DMS53 (cell line): ENCODE data around the gene AGER.
"Not testable (repeated sequence)": the region's sequence is repeated elsewhere in the genome, so short reads cannot be mapped to it uniquely, and the experiment has no call there.

Experiments
- DNase-seq: peaks from one replicate; lab custom pipeline; 2025; lab: John Stamatoyannopoulos, UW

AGER gene

DNA sequence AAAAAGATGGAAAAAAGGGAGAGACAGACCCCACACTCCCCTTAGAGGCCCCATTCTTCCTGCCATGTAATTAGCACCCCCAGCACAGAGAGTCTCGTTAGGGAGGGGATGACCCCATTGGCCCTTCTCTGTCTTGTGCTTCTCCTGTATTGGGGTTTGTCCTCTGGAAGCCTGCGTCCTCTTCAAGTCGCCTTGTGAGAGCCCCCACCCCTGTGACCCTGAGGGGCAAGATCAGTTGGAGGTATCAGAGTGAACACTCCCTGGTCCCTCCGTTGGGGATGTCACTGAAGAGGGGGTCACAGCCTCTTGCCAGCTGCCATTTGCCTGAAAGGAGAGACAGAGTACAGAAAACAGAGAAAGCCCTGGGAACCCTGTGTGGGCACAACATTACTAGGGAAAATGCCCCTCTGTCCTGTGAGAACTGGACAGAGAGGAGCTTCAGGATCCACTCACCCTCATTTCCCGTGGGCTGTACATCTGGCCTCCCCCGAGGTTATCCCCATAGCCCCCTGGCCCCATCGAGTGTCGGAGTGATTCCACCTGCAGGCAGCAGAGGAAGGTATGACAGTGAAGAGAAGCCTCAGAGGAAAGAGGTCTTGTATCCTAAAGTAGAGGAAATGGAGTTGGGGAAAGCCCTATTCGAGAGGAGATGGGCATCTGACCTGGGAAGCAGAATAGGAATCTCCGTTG is 2.2 kb upstream of the AGER start:
- DNase-seq: not testable (repeated sequence)

DNA sequence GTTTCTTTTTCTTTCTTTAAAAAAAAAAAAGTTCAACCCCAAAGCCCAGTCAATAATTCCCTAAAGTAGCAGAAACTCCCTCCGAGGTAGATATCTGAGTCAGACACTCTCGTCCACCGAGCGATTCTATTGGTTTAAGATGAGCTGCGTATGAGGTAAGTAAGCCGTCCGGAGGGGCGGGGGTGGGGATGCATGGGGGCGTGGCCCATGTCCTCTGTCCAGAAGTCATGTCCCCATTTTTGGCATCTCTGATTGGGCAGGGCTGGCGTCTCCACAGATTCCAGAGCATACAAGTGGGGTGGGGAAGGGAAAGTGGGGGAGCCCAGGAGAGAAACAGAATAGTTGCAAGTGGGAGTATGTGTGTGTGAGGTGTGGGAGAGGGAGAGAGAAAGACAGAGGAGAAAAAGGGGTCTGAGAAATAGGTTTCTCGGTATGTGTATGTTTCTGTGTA is 1.7 kb upstream of the AGER start:
- peak; percentile 58 for DNase-seq

DNA sequence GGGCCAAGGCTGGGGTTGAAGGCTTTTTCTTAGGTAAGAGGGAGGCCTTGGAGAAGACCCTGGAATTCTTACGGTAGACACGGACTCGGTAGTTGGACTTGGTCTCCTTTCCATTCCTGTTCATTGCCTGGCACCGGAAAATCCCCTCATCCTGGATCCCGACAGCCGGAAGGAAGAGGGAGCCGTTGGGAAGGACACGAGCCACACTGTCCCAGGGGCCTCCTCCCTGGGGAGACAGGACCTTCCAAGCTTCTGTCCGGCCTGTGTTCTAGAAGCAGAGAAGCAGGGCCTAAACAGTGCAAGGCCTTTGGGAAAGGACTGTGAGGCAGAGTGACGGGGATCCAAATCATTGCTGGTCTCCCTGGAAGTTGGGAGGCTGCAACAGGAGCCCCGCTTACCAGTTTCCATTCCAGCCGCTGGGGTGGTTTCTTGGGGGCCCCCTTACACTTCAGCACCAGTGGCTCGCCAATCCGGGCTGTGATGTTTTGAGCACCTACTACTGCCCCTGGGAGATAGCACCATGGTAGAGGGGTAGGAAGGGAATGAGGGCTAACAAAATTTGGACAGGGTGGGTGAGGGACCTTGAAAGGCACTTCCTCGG is 470 bp downstream of the AGER start:
- DNase-seq: no peak

DNA sequence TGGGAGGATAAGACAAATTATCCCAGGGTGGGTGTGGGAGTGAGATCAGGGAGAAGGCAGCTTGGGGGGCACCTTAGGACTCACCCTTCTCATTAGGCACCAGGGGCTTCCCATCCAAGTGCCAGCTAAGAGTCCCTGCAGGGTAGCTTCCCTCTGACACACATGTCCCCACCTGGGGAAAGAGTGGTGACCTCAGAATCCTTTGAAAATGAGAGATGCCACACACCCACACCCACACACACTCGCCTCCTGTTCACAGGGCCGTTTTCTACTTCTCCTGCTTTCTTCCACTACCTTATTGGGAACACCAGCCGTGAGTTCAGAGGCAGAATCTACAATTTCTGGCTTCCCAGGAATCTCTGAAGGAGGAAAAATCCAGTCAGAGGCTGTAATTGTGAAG is 1.0 kb downstream of the AGER start:
- no peak for DNase-seq

DNA sequence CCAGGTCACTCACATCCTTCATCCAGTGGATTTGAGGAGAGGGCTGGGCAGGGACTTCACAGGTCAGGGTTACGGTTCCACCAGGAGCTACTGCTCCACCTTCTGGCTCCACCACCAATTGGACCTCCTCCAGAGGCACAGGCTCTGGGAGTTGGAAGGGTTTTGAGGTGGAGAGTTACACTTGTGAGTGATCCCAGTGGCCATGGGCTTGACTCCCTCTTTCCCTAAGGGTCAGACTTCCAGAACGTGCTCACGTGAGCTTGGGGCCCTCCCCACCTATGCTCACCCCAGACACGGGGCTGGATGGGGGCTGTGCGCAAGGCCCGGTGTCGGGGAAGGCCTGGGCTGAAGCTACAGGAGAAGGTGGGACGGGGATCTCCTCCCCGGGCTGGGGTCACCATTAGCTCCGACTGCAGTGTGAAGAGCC is 1.5 kb downstream of the AGER start:
- DNase-seq: no peak

DNA sequence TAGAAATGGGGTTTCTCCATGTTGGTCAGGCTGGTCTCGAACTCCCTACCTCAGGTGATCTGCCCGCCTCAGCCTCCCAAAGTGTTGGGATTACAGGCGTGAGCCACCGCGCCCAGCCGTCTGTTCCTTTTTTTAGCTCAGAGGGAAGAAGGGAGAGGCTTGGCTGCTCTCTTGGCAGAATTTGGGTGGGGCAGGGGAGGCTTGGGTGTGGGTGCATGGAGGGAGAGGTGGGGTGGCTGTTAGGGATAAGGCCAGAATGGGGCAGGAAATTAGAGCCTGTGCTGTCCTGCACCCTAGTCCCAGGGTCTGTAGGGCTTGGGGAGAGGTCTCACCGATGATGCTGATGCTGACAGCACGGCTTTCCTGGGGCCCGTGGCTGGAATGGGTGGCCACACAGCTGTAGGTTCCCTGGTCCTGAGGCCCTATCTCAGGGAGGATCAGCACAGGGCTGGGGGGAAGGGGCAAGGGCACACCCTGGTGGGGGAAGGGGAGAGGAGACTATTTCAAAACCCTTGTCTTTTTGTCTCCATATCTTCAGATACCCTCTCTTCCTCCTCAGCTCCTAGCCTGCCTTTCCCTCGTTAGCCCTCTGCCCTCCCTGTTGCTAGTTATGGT is 2.0 kb downstream of the AGER start:
- DNase-seq: no peak

DNA sequence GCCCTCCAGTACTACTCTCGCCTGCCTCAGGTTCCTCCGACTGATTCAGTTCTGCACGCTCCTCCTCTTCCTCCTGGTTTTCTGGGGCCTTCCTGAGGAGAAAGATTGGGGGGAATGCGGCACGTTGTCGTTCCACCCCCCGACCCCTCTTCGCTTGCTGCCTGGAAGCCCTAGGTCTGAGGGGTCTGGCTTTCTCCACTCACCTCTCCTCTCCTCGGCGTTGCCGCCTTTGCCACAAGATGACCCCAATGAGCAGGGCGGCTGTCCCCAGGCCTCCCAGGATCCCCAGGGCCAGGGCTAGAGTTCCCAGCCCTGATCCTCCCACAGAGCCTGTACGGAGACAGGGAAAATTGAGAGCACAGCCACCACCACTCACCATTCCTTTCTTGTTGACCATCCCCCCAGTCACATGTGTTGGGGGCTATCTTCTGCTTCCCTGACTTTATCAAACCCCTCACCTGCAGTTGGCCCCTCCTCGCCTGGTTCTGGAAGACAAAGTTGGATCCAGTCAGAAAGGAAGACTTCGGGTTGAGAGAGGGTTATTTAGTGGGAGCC is 2.8 kb downstream of the AGER start:
- no peak for DNase-seq

DNA sequence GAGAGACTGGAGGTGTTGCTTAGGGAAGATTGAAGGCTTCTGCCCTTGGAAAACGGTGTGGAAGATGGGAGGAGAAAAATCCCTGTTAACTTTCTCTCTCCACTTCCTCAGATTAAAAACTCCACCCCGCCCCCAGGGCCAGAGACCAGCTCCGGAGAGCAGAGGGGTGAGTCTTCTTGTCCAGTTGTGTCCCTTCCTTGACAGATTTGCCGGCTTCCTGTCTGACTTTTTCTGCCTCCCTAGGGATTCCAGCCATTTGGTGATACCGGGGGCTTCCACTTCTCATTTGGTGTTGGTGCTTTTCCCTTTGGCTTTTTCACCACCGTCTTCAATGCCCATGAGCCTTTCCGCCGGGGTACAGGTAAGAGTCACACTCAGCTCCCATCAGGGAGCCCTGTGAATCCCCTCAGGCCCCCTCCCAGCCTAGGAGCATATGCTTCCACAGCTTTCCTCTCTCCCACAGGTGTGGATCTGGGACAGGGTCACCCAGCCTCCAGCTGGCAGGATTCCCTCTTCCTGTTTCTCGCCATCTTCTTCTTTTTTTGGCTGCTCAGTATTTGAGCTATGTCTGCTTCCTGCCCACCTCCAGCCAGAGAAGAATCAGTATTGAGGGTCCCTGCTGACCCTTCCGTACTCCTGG is 4.2 kb downstream of the AGER start:
- no peak for DNase-seq

DNA sequence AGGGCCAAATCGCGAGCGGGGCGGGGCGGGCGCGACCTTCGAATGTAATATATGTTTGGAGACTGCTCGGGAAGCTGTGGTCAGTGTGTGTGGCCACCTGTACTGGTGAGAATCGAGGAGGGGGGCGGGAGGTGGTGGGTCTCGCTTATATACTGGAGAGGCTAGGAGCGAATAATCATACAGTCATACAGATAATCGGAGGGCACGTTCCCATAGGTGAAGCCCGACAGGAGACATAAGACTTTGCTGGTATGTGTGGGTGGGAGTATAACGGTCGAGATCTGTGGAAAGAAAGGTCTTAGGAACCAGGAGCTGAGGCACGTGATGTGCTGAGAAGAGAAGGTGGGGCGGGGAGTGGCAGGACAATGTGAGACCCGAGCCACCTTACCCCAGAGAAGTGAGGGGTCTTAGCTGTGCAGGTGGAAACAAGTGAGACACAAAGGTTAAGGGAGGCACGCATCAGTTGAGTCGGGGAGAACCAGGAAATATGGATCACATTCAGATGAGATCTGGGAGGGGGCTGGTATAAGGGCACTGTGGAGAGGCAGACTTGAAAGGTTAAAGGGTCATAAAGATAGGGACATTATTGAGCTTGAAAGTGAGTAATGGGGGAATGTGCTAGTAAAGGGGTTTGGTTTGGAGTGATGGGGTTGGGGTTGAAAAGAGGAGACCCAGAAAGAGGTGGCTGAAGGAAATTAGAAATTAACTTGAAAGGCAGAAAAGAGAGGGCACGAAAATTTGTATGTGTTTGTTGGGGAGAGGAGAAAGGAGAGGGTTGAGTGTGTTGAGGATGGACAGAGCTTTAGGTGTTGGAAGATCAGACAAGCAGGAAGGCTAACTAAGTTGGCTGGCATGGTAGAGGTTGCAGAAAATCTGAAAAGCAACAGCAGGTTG is 5.3 kb downstream of the AGER start:
- DNase-seq: peak; percentile 60

DNA sequence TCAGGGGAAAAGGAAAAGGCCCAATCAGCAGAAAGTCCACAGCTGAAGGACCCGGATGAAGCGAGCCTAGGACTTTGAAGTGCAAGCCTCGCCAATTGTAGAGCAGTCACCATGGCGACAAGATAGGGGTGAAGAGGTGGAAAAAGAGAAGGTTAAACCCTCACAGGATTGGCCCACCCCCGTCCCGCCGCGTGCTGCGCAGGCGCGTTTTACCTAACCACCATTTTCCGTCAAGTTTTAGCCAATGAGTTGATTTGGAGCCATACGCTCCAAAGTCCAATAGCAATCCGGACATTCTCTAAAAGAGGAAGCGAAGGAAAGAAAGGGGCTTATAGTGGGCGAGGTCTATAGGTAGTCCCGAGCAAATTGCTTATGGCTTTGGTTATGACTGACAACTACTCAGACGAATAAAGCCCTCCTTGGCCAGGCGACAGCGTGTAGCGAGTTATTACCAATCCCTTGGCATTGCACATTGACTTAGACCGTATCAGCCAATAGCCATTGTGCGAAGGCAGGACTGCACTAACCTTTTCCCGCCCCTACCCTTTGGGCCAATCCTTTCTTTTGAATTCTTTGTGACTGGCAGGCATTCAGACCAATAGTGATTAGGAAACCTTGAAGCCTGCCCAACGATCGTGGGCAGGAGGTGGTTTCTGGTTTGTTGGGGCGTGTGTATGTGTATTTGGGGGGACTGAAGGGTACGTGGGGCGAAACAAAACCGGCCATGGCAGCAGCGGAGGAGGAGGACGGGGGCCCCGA is 6.1 kb downstream of the AGER start, which contains the start of gene RNF5:
Gene RNF5 (plus strand): TSS at position 618 of the 759 bp plus-strand sequence. CDS start 107 bp downstream, at position 725.
- DNase-seq: peak; percentile 100

DNA sequence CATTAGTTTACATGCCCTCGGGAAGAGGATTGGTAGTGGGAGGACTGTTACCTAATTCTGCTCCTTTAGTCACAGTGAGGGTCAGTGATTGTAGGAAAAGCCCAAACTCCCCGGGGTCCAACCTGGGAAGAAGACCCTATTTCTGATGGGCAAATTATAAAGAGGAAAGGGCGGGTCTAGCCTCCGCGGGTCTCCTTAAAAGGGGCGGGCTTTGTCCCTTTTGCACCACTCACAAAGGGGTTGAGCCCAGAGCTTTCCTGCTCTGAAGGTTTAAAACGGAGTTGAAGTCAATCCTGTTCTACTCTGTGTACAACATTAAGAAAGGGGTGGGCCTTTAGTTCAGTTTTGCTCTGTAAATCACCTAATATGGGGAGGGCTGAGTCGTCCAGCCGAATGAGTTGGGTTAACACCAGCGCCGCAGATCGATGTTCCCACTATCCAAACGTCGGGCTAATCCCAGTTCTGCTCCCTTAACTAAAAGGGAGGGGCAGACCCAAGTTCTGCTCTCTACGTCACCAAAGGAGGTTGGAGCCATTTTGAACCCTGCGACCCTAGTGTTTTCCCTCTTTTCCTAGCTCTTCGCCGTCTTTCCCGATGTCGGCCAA is 6.8 kb downstream of the AGER start:
- peak; percentile 88 for DNase-seq

DNA sequence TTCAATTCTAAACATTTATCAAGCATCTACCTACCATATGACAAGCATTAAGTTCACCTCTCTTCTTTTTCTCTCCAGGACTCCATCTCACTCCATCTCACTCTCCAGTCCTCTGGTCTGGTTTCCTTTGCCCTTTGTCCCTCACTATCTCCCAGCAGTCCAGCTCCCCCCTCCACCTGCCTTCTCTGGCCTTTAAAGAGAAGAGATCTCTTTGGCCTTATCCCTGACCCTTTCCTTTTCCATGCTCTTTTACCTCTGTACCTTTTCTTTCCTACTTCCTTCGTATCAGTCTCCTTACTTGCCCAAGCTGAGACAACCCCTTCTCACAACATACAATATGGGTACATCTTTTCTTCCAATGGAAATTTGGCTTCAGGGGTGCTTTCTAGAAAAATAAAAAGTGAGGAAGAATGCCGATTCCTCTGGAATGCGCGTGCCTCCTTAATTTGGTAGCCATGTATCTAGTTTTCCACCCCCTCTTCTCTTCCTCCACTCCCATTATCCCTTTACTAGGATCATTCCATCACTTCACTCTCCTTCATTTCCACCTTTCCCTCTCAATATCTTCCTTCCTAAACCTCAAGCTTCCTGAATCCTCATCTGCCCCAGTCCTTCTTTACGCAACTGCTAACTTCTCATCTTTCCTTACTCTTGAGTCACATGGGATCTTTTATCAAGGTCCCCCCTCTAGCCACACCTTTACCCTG is 7.4 kb downstream of the AGER start:
- peak; percentile 69 for DNase-seq

DNA sequence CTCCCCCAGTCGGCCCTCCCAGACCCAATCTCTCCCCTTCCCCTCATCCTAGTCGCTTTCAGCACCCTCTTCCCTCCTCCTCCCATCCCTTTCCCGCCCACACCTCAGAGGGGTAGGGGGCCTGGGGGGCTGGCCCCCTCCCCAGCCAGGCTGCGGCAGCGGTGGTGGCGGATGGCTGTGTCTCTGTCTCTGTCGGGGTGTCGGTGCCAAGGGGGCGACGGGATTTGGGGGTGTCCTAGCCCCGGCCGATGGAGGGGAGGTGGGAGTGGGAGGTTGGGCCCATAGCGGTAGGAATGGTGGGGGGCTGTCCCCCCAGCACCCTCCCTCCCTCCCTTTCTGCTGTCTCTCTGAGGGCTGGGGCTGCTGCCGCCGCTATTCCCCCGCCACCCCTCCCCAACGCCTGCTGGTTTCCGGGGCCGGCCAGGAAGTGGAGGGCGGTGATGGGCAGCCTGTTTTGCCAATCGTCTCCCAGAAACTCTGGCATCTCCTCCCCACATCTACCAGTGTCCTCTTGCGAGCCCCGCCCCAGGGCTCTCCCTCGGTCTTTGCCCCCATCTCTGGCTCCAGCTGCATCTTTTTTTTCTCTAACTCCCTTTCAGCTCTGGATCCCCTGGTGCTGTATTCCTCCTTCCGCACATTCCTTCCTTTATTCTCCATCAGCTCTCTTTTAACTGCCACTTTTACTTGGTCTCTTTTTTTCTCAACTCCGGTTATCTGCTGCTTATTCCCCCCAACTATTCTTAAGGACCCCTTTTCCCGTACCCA is 8.2 kb downstream of the AGER start, which contains the start of gene AGPAT1:
Gene AGPAT1 (minus strand): TSS at position 374 of the 765 bp plus-strand sequence. CDS start 4,588 bp downstream, outside the sequence.
- DNase-seq: peak; percentile 98

DNA sequence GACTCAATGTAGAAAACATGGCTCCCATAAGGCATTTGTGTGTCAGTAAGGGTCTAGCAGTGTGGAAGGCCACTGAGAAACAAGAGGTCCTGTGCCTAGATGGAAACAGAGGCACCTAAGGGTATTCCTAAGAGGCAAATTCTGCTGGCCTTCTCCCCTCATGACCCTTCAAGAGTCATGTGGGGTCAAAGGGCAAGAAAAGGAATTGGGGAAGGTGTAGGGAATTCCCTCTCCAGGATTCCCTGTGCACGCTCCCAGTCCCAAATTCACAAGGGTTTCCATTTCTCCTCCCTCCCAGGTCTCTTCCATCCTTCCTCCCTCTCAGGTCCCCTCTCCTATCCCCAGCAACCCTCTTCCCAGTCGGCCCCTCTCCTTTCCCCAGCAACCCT is 8.7 kb downstream of the AGER start:
- DNase-seq: no peak

DNA sequence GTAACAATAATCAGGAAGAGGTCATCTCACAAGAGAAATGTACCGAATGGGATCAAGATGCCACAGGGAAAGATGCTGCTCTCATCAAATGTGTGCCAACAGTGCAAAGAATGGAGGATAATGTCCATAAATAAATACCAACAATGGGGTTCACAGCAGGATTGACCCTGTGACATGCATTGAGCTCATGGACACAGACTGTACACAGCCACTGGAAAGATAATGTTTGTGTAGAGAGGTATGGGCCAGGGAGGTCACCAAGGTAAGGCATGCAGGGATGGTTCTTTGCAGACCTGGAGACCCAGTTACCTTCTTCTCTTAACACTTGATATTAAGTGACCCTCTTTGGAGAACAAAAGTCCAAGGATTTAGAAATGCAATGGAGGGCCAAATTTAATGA is 9.6 kb downstream of the AGER start:
- no peak for DNase-seq

DNA sequence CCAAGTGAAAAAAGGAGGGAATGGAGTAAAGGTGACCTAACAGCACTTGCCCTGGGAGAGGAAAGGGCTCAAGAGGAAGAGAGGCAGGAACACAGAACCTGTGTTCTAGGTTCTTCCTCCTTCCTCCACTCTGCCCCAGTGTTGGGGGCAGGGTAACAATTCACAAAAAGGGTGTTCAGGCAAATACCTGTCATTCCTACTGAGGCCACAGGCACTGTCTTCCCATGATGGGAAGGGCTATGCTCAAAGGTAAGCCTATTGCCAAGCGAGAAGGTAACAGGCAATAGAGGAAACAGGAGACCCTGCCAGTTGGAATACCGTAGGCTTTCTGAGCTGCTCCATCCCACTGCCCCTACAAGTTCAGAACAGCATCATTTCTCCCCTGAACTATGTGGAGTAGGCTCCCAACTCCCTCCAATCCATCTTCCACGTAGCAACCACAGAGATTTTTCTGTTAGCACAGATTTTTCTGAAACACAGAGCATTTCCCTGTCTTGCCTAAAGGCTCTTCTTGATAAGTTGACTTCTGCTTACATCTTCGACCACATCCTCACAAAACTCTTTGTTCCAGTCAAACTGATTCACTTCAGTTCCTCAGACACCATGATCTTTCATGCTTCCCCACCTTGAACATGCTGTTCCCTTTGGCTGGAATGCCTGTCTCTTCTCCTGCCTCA is 10.9 kb downstream of the AGER start:
- DNase-seq: no peak

DNA sequence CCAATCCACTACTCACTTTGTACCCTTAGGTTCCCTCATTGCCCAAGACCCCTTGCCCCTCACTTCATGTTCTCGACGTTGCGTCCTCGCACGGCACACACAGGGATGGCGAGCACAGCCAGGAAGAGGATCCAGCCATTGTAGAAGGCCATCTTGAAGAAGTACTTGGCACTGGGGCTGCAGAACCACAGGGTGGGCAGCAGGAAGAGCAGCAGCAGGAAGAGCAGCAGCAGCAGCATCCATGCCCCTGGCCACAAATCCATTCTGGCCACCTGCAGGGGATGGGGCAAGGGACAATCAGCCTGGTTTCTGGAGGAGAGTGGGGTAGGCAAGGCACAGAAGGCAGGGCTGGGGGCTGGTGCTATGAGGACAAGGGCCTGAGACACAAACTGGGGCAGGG is 12.8 kb downstream of the AGER start:
- DNase-seq: no peak

DNA sequence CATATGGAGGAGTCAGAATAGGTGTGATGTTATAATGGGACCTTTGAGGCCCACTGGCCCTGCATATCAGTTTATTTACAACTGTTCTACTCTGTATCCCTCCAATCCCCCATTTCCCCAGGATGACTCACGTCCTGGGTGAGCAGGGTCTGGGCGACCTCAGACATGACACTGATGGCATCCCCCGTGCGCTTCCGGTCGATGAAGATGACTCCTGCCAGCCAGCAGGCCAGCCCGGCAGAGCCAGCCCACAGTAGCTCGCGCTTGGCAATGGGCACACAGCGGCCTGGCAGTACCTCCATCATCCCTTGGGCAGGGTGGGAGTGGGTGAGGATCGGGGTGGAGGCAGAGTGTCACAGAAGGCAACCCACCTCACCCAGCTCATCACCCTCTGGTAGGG is 13.8 kb downstream of the AGER start:
- DNase-seq: no peak
